ENCODE data around the gene SFMBT2. TPM values are rescaled to one million over a fixed set of nuclear protein-coding genes. Genes with fewer than 3 reads are reported as not detected.

The SFMBT2 gene
- total RNA-seq, 1 experiment from 2014 or later = 1.3 TPM

DNA sequence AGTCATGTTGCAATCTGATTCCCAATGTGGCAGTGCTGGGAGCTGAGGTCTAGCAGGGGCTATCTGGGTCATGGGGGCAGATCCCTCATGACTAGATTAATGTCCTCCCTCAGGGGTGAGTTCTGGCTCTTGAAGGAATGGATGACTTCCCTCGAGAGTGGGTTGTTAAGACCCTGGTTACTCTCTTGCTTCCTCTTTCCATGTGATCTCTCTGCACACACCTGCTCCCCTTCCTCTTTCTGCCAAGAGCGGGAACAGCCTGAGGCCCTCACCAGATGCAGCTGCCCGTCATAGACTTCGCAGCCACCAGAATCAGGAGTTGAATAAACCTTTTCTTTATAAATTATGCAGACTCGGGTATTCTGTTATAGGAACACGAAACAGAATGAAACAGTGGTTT, 37.8 kb downstream of the SFMBT2 start:
- Histone ChIP-seq H3K36me3 (ENCODE audit: control insufficient read depth, insufficient read depth, low read length) (no peaks in the 10 kb centered on the region), H3K4me3 (ENCODE audit: low read depth in 2 of 2, low read length in 2 of 2) (no peak overlapping the region), H3K27me3 (ENCODE audit: control insufficient read depth, insufficient read depth, low read length) (no peaks in the 10 kb centered on the region), H3K27ac (ENCODE audit: low read length) (no peak overlapping the region), H3K9me3 (ENCODE audit: control insufficient read depth, insufficient read depth, low read depth, low read length) (no peaks in the 10 kb centered on the region), H3K4me1 (ENCODE audit: control insufficient read depth, insufficient read depth, low read length) (no peaks in the 10 kb centered on the region)
- no TSS peak for BruUV-seq (replicated peaks)
- POLR2A ChIA-PET = no interaction called here
- no peak for ATAC-seq
- TF ChIP-seq POLR2AphosphoS5 (IDR thresholded peaks at IDR 0.05; ENCODE audit: low read depth, low read length) (no peak), TCF7L2 (IDR thresholded peaks at IDR 0.05; ENCODE audit: low read depth, low read length) (no peak), SIN3A (IDR thresholded peaks at IDR 0.05; ENCODE audit: borderline replicate concordance, insufficient read depth, low read depth, low read length) (no peak)
- TF ChIP-seq, protein P1, sequence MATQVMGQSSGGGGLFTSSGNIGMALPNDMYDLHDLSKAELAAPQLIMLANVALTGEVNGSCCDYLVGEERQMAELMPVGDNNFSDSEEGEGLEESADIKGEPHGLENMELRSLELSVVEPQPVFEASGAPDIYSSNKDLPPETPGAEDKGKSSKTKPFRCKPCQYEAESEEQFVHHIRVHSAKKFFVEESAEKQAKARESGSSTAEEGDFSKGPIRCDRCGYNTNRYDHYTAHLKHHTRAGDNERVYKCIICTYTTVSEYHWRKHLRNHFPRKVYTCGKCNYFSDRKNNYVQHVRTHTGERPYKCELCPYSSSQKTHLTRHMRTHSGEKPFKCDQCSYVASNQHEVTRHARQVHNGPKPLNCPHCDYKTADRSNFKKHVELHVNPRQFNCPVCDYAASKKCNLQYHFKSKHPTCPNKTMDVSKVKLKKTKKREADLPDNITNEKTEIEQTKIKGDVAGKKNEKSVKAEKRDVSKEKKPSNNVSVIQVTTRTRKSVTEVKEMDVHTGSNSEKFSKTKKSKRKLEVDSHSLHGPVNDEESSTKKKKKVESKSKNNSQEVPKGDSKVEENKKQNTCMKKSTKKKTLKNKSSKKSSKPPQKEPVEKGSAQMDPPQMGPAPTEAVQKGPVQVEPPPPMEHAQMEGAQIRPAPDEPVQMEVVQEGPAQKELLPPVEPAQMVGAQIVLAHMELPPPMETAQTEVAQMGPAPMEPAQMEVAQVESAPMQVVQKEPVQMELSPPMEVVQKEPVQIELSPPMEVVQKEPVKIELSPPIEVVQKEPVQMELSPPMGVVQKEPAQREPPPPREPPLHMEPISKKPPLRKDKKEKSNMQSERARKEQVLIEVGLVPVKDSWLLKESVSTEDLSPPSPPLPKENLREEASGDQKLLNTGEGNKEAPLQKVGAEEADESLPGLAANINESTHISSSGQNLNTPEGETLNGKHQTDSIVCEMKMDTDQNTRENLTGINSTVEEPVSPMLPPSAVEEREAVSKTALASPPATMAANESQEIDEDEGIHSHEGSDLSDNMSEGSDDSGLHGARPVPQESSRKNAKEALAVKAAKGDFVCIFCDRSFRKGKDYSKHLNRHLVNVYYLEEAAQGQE (IDR thresholded peaks at IDR 0.05; ENCODE audit: insufficient read depth in 1 of 2, low read depth in 2 of 2, low read length in 1 of 2) = no peak
- TF ChIP-seq, protein P2, sequence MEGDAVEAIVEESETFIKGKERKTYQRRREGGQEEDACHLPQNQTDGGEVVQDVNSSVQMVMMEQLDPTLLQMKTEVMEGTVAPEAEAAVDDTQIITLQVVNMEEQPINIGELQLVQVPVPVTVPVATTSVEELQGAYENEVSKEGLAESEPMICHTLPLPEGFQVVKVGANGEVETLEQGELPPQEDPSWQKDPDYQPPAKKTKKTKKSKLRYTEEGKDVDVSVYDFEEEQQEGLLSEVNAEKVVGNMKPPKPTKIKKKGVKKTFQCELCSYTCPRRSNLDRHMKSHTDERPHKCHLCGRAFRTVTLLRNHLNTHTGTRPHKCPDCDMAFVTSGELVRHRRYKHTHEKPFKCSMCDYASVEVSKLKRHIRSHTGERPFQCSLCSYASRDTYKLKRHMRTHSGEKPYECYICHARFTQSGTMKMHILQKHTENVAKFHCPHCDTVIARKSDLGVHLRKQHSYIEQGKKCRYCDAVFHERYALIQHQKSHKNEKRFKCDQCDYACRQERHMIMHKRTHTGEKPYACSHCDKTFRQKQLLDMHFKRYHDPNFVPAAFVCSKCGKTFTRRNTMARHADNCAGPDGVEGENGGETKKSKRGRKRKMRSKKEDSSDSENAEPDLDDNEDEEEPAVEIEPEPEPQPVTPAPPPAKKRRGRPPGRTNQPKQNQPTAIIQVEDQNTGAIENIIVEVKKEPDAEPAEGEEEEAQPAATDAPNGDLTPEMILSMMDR (IDR thresholded peaks at IDR 0.05) = no peak
- CTCF ChIA-PET = no interaction called here
- in situ Hi-C loops (cut with HindIII; ENCODE audit: low pct_unique_long_range_greater_than_20kb, low sequenced_read_pairs) = no loop called here
- intact Hi-C loops (cut with micrococcal nuclease; ENCODE audit: unreplicated experiment) = no loop called here
- DNase-seq (ENCODE audit: low read depth, low spot score) = no peak

DNA sequence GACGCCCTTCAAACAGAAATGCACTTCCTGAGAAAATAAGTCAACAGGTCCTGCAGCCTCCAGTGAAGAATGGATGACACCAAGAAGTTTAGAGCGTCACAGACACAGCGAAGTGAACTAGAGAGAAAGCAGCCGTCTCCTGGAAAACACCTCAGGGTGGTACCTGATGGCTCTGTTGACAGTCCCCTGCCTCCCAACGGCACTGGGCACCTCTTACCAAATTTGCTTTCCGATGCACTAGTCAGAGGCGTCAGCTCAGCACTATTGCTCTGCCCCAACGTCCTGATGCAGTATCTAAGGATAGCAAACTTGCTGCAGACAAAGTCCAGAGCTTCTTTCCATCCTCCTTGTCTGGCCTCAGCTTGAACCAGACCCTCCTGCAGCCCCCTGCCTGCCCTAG, 38.3 kb downstream of the SFMBT2 start:
- Histone ChIP-seq H3K36me3 (ENCODE audit: control insufficient read depth, insufficient read depth, low read length) (no peaks in the 10 kb centered on the region), H3K4me1 (ENCODE audit: control insufficient read depth, insufficient read depth, low read length) (no peaks in the 10 kb centered on the region), H3K27ac (ENCODE audit: low read length) (no peak overlapping the region), H3K4me3 (ENCODE audit: low read depth in 2 of 2, low read length in 2 of 2) (no peak overlapping the region), H3K9me3 (ENCODE audit: control insufficient read depth, insufficient read depth, low read depth, low read length) (no peaks in the 10 kb centered on the region), H3K27me3 (ENCODE audit: control insufficient read depth, insufficient read depth, low read length) (no peaks in the 10 kb centered on the region)
- TF ChIP-seq SIN3A (IDR thresholded peaks at IDR 0.05; ENCODE audit: borderline replicate concordance, insufficient read depth, low read depth, low read length) = no peak
- TF ChIP-seq POLR2AphosphoS5 (IDR thresholded peaks at IDR 0.05; ENCODE audit: low read depth, low read length) = no peak
- TF ChIP-seq, protein P2 (IDR thresholded peaks at IDR 0.05) = no peak
- no peak for TF ChIP-seq TCF7L2 (IDR thresholded peaks at IDR 0.05; ENCODE audit: low read depth, low read length)
- TF ChIP-seq, protein P1 (IDR thresholded peaks at IDR 0.05; ENCODE audit: insufficient read depth in 1 of 2, low read depth in 2 of 2, low read length in 1 of 2) = no peak
- ChIA-PET POLR2A (no interaction called here), CTCF (no interaction called here)
- in situ Hi-C loops (cut with HindIII; ENCODE audit: low pct_unique_long_range_greater_than_20kb, low sequenced_read_pairs) (no loop called here), intact Hi-C loops (cut with micrococcal nuclease; ENCODE audit: unreplicated experiment) (no loop called here)
- no TSS peak for BruUV-seq (replicated peaks)
- ATAC-seq = no peak
- no peak for DNase-seq (ENCODE audit: low read depth, low spot score)

Measured in Panc1 (cell line).